Osteoblast (primary cell): ENCODE results near the gene HNMT. TPM values are rescaled to one million over a fixed set of nuclear protein-coding genes. Genes with fewer than 3 reads are reported as not detected.
"Not testable (repeated sequence)": the region's sequence is repeated elsewhere in the genome, so short reads cannot be mapped to it uniquely, and the experiment has no call there.

ENCODE experiments used
- DNase-seq: peaks from one replicate; pipeline ENCODE4 v3.0.0; 2011; ENCODE audit warnings: low spot score, mixed read lengths; ENCODE audit not compliant: insufficient read length; ENCODE audit errors: missing footprints
- H2AFZ ChIP-seq: 2 replicates; pipeline ENCODE4 v1.6.0; 2011; ENCODE audit warnings: mild to moderate bottlenecking, low read length
- H3K27ac ChIP-seq: 2 replicates; pipeline ENCODE4 v1.5.1; 2011; ENCODE audit warnings: mild to moderate bottlenecking, low read depth, low read length, moderate library complexity
- H3K27me3 ChIP-seq: 2 replicates; pipeline ENCODE4 v1.6.0; 2012; ENCODE audit warnings: mild to moderate bottlenecking, control low read depth, inconsistent platforms, low read length, moderate library complexity; ENCODE audit not compliant: insufficient read depth
- H3K36me3 ChIP-seq: 2 replicates; pipeline ENCODE4 v1.5.1; 2011; ENCODE audit warnings: mild to moderate bottlenecking, low read length, control low read depth, moderate library complexity; ENCODE audit not compliant: insufficient read depth
- H3K4me1 ChIP-seq: 2 replicates; pipeline ENCODE4 v1.5.1; 2011; ENCODE audit warnings: mild to moderate bottlenecking, low read length, control low read depth, moderate library complexity; ENCODE audit not compliant: insufficient read depth
- H3K4me2 ChIP-seq: 2 replicates; pipeline ENCODE4 v1.6.0; 2011; ENCODE audit warnings: mild to moderate bottlenecking, low read length; ENCODE audit not compliant: insufficient read depth
- H3K4me3 ChIP-seq: fragments of 200-600 bp; sonication (generic); 3 replicates; pipeline ENCODE4 v1.5.1; 2012; ENCODE audit warnings: mild to moderate bottlenecking, low read length, inconsistent platforms; ENCODE audit not compliant: insufficient read depth
- H3K79me2 ChIP-seq: 2 replicates; pipeline ENCODE4 v1.6.0; 2012; ENCODE audit warnings: mild to moderate bottlenecking, low read length, control low read depth, inconsistent platforms; ENCODE audit not compliant: insufficient read depth
- H3K9me3 ChIP-seq: 2 replicates; pipeline ENCODE4 v1.5.1; 2011; ENCODE audit warnings: low read depth, low read length, control low read depth
- H4K20me1 ChIP-seq: 2 replicates; pipeline ENCODE4 v1.6.0; 2012; ENCODE audit warnings: mild to moderate bottlenecking, low read length, control low read depth; ENCODE audit not compliant: insufficient read depth
- total RNA-seq: library from RNA; depleted of rRNA; stranded (reverse); fragments of >200 nt; gene quantifications from 2 replicates; pipeline ENCODE4 v1.2.3, GENCODE V29; 2012
- TF ChIP-seq, protein P1 (sequence below): IDR thresholded peaks from 2 replicates; pipeline ENCODE4 v1.5.1; 2011; ENCODE audit warnings: mild to moderate bottlenecking, low read depth, low read length, moderate library complexity; ENCODE audit errors: extremely low read depth

Gene HNMT
- total RNA-seq, 1 donor: 115 TPM

DNA sequence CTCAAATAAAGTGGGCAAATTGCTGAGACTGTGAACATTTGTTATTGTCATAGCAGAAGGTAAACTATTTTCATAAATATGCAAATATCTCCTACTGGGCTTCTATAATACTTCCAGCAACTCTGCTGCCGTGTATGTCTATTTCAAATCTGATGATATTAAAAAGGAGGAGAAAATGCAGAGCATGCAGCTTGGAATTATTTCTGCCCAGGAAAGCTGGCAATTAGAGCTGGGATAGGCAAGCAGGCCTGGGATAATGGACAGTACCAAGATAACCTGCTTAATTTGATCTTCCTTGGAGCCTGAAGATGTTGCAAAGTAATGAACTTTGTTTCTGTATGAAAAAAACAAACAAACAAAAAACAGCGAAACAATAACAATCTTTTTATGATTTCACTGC, 72.8 kb downstream of the HNMT start:
- Histone ChIP-seq H2AFZ (no peak overlapping the region), H3K4me3 (no peak overlapping the region), H3K36me3 (no peaks in the 10 kb centered on the region), H3K4me2 (no peak overlapping the region), H3K79me2 (no peaks in the 10 kb centered on the region), H3K4me1 (peaks cover 4% of the 10 kb centered on the region), H3K9me3 (no peaks in the 10 kb centered on the region), H4K20me1 (no peaks in the 10 kb centered on the region), H3K27me3 (no peaks in the 10 kb centered on the region), H3K27ac (no peak overlapping the region)
- no peak for DNase-seq
- TF ChIP-seq, protein P1, sequence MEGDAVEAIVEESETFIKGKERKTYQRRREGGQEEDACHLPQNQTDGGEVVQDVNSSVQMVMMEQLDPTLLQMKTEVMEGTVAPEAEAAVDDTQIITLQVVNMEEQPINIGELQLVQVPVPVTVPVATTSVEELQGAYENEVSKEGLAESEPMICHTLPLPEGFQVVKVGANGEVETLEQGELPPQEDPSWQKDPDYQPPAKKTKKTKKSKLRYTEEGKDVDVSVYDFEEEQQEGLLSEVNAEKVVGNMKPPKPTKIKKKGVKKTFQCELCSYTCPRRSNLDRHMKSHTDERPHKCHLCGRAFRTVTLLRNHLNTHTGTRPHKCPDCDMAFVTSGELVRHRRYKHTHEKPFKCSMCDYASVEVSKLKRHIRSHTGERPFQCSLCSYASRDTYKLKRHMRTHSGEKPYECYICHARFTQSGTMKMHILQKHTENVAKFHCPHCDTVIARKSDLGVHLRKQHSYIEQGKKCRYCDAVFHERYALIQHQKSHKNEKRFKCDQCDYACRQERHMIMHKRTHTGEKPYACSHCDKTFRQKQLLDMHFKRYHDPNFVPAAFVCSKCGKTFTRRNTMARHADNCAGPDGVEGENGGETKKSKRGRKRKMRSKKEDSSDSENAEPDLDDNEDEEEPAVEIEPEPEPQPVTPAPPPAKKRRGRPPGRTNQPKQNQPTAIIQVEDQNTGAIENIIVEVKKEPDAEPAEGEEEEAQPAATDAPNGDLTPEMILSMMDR: no peak

- Histone ChIP-seq H3K4me2 (no peak overlapping the region), H3K27me3 (no peaks in the 10 kb centered on the region), H3K4me3 (no peak overlapping the region), H3K4me1 (peaks cover 4% of the 10 kb centered on the region), H3K9me3 (no peaks in the 10 kb centered on the region), H3K79me2 (no peaks in the 10 kb centered on the region), H3K36me3 (no peaks in the 10 kb centered on the region), H3K27ac (no peak overlapping the region), H2AFZ (no peak overlapping the region), H4K20me1 (no peaks in the 10 kb centered on the region)
- no peak for DNase-seq
- TF ChIP-seq, protein P1: no peak
Observed at GRCh38 chr2:138040616-138041015, 76.3 kb downstream of the HNMT start.

DNA sequence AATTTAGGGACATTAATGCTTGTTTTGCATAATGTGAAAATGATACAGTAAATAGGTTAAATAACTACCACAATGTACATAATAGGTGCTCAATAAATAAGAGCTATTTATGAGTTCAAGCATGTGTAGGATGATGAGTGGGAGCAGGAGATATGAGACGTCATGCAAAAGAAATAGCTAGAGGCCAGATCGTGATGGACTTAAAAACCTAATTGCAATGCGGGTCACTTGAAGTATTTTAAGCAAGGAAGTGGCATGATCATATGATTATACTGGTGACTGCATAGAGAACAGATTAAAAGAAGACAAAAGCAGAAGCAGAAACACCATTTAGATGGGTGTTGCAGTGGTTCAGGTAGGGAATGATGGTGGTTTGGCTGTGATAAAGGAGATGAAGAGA, 78.0 kb downstream of the HNMT start:
- no peaks in the 10 kb centered on the region for H3K27me3 ChIP-seq
- no peak overlapping the region for H2AFZ ChIP-seq
- DNase-seq: no peak
- H3K9me3 ChIP-seq: no peaks in the 10 kb centered on the region
- H3K4me3 ChIP-seq: no peak overlapping the region
- no peaks in the 10 kb centered on the region for H3K79me2 ChIP-seq
- no peak overlapping the region for H3K27ac ChIP-seq
- H3K4me1 ChIP-seq: no peaks in the 10 kb centered on the region
- H3K4me2 ChIP-seq: no peak overlapping the region
- no peaks in the 10 kb centered on the region for H3K36me3 ChIP-seq
- TF ChIP-seq, protein P1: no peak
- H4K20me1 ChIP-seq: no peaks in the 10 kb centered on the region

GRCh38 chr2:138043588-138043987, 79.3 kb downstream of the HNMT start:
- not testable (repeated sequence) for H3K79me2 ChIP-seq, H4K20me1 ChIP-seq, H3K36me3 ChIP-seq, H3K27ac ChIP-seq, H3K4me1 ChIP-seq, H3K4me3 ChIP-seq, DNase-seq, H3K9me3 ChIP-seq, H3K27me3 ChIP-seq, H2AFZ ChIP-seq, H3K4me2 ChIP-seq
